GM19025 (cell line): ENCODE results near the gene FJX1.

Experiments used
- ATAC-seq: cut with Tn5 transposase; IDR thresholded peaks from one replicate; pipeline ENCODE4 v1.9.1; 2021; ENCODE audit warnings: mild to moderate bottlenecking, low read depth, moderate library complexity; ENCODE audit not compliant: unreplicated experiment

Gene FJX1

DNA sequence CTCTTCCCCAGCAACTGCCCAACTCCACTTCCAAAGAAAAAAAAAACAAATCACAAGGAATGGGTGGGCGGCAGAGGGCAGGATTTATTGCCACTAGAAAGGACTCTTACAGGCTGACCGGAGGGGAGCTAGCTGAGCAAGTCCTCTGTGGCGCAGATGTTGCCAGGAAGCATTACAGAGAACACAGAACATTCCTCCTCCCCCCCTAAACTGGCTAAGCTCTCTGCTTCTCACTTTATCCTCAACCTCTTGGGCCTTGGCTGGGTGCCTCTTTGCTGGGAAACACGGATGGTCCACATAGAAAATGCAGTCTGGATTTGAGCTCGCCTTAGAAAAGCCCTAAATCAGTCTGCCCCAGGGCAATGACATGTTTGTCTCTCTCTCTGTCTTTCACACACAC is 12.6 kb upstream of the FJX1 start:
- no peak for ATAC-seq

DNA sequence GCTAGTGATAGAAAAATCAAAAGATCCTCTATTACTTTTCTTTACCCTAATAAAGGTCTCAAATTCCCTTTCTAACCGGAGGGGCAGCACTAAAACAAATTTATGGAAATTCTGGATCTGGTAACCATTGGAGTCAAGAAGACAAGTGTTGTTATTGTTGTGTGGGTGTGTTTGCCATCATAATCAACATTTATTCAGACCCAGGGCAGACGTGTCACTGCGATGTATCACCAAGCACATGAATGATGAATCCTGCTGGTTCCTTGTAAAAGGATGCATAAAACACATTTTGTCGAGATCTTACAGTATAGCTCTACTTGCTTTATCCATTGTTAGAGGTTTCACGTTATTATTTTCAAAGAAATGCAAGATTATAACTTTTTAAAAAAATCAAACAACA is 12.1 kb upstream of the FJX1 start:
- ATAC-seq, result no peak

DNA sequence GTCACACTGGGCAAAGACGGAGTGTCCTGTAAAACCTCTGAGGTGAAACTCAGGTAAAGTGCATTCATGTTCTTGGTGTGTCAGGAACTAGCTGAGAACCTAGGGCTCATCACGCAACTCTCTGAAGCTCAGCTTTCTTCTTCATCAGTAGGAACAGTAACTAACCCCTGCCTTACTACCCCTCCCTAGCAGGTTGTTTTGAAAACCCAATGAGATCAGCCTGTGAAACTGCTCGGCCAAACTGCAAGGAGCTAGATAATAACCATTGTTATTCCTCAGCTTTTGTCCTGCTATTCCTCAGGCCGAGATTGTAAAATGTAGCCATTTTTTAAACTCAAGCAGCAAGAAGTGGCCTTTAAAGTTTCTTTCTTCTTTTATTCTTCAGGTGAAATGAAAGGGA is 9.8 kb upstream of the FJX1 start:
- no peak for ATAC-seq

DNA sequence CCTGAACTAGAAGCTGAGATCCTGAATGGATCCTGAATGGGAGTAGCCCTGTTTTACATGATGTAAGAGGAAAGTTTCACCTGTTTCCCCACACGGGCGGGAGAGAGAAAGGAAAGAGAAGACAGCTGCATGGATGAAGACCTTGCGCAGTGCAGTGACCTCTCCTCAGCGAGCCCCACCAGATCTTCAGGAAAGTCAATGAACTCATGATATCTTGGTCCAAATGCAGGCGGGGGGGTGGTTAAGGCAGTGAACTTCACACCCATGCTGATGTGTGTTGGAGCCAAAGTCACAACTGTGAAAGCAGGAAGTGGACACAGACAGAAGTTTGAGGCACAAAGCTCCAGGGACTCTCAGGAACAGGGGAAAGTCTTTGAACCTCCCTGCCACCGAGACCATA is 8.6 kb upstream of the FJX1 start:
- no peak for ATAC-seq

DNA sequence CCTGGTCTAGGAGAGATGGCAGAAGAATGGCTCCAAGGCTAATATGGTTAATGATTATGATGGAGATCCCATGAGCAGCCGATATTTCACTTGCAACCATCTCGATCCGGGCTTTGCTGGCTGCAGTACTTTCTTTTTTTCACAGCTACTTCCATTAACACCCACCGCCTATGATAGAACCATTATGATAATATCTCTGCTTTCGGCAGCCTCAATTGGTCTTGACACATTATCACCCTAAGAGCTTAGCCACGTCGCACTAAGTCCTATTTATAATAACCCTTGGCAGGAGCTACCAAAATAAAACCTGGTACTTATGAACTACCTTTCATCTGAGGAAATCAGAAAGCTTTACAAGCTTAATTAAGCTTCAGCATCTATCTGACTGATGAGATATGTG is 7.6 kb upstream of the FJX1 start:
- no peak for ATAC-seq

DNA sequence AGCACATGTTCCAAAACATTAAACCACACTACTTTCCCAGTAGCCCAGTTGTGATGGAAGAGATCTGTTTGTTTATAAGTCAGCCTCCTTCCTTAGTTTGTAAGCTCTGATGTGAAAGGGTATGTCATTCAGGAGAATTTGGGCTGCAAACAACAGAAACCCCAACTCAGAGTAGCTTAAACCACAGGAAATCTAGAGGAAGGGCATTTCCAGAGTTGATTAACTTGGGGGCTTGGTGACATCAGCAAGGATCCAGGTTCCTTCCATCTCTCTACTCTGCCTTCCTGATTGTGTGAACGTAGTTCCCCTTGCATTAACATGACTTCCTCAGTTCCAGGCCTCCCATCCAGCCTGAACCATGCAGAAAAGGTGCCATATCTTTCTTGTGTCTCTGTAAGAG is 6.5 kb upstream of the FJX1 start:
- no peak for ATAC-seq

DNA sequence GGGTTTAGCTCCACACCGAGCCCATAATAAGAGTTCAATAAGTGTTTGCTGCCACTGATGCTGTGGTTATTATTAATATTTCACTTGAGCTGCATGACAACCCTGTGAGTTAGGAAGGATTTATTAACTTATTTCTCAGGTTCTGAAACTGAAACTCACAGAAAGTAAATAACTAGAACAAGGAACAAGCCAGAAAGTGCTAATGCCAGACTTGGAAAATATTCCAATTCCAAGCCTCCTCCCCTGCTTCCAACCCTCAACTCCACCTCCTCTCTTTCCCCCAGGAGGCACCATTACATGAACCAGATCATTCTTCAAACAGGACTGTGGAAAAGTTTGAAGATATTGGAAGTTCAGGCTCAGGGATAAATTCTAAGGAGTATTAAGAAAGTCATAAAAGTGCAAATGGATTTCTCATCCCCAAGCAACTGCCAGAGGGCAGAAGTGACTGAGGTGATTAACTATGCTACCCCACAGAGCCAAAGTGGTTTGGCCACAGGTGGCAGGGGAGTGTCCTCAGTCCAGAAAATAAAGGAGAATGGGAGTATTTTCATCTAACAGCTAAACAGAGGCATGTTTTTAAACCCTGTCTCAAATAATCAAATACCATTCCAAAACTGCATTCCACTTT is 3.2 kb upstream of the FJX1 start:
- ATAC-seq, result no peak

DNA sequence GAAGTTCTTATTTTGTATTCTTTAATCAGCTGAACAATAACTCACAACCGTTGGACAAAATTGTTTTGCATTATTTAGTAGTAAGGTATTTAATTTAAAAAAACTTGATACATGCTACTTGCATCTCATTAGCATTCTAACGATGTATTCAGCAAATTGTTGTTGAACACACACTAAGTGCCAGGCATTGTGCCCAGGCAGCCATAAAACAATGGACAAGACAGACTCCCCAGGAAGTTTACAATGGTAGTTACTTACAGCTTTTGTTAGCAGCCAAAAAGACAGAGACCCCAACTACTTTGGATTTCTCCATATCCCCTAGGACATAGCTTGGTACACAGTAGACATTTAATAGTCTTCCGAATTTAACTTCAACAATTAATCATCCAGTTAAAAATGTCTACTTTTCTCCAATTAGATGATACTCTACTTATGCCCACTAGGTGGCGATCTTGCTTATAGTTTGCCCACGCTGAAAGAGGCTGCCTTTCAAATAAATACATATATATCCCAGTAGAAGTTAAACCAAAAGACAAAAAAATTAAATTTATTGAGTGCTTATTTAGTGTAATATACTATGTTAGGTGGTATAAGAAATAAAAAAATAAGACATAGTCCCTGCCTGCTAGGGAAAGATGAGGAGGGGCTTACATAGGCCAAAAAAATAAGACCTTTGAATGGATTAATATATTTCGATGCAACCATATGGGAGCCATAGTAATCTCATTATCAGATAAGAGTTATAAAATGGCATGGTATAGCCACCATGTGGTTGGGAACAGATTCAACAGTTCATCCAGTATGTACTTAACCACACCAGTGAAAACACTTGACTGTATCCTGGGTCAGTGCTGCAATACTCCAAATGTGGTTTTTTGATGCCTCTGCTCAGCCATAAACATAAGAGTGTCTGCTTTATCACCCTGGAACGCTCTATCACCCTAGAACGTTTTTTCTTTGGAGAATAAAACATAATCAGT is 2.0 kb upstream of the FJX1 start:
- ATAC-seq, result no peak

DNA sequence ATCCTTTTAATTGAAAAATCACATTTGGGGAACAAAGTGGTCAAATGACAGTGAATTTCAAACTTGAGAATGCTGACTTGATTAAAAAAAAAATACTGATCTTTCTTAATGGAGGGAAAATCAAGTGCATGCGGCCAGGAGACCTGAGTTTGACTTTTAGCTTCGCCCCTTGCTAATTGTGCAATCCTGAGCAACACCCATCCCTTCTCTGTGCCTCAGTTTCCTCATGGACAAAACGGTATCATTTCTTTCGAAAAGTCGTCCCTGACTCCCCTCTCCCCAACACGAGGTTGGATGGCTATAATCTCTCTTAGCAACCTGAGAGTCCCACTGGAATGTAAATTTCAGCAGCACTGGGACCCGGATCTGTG is 959 bp upstream of the FJX1 start:
- no peak for ATAC-seq

DNA sequence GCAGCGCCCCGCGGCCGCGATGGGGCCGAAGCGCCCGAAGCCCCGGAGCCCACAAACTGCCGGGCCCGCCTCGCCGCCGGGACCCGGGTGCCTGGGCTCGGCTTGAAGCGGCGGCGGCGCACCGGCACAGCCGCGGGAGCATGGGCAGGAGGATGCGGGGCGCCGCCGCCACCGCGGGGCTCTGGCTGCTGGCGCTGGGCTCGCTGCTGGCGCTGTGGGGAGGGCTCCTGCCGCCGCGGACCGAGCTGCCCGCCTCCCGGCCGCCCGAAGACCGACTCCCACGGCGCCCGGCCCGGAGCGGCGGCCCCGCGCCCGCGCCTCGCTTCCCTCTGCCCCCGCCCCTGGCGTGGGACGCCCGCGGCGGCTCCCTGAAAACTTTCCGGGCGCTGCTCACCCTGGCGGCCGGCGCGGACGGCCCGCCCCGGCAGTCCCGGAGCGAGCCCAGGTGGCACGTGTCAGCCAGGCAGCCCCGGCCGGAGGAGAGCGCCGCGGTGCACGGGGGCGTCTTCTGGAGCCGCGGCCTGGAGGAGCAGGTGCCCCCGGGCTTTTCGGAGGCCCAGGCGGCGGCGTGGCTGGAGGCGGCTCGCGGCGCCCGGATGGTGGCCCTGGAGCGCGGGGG is 346 bp downstream of the FJX1 start:
- ATAC-seq, result peak; percentile 40

DNA sequence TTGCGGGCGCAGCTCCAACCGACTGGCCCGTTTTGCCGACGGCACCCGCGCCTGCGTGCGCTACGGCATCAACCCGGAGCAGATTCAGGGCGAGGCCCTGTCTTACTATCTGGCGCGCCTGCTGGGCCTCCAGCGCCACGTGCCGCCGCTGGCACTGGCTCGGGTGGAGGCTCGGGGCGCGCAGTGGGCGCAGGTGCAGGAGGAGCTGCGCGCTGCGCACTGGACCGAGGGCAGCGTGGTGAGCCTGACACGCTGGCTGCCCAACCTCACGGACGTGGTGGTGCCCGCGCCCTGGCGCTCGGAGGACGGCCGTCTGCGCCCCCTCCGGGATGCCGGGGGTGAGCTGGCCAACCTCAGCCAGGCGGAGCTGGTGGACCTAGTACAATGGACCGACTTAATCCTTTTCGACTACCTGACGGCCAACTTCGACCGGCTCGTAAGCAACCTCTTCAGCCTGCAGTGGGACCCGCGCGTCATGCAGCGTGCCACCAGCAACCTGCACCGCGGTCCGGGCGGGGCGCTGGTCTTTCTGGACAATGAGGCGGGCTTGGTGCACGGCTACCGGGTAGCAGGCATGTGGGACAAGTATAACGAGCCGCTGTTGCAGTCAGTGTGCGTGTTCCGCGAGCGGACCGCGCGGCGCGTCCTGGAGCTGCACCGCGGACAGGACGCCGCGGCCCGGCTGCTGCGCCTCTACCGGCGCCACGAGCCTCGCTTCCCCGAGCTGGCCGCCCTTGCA is 1.0 kb downstream of the FJX1 start:
- ATAC-seq, result peak; percentile 27

DNA sequence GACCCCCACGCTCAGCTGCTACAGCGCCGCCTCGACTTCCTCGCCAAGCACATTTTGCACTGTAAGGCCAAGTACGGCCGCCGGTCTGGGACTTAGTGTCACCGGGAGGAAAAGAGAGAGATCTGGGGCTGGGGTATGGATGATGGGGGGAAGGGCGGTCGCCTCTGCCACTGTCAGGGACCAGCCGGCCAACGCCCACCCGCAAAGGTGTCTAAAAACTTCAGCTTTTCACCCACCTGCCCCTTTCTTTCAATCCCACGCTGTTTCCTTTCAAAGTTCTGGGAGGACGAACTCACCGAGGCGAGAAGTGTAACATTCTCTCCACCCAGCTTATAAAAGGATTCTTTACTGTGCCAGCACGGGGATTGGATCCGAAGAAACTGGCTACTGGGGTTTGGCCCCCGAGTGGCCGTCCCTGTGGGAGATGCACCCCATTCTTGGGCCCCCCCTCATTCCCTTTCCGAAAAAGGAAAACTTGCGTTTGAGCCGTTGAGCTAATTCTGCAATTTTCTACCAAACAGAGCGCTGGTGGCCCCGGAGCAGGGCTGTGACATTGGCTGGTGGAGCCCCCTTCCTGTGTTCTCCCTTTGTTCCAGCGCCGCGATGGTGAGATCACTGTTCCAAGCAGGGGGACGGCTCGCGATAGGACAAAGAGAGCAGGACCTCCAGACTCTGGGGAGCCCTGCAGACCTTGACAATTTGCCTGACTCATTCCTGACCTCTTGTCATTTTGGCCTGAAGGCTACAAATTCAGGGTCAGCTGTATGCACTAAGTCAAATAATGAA is 1.8 kb downstream of the FJX1 start:
- no peak for ATAC-seq

DNA sequence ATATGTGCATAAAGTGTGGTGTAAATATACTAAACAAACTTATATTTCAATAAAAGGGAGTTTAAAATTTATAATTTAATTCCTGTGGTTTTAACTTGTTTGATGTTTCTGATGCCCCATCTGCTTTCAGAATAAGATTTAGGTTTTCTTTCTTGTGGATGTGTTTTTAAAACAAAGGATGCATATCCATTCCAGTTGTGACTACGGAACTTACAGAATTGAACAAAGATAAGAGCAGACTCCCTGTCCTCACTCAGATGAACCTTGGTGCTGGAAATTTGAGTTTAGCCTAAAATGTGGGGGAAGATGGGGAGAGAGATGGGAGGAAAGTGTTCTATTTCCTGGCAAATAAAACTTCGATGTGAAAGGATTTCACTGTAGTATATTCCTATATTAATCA is 2.5 kb downstream of the FJX1 start:
- ATAC-seq, result no peak

DNA sequence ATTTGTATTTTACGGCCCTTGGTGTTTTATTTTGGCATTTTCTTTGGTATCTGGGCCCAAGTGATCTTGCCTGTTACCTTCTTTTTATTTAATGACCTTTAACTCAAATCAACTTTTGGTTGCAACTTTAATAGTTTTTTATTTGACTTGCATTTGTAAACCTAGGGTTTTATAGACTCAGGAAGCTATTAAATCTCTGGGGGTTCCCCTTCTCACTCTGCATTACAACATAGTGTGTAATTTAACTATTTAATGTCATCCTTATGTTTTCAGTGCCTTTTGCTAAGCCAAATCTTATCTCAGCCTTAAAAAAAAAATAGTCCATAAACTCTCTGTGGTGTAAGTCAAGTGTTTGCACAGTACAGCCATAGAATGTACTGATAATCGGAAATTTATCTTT is 3.4 kb downstream of the FJX1 start:
- no peak for ATAC-seq

DNA sequence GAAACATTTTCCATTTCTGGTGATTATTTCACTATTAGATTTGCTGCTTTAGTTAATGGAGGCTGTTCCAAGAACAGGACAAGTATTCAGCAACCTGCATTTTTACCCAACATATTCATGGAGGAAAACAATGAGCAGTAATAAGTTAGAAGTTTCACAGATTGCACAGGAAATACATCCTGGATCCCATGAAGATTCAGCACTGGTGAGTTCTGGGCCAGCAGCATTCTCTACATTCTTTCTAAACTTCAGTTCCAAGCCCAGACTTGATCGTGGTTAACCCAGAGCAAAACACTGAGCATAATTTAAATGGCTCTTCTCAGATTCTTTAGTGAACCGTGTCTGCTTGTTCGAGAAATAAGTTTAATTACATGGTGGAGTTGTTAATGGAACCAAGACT is 3.8 kb downstream of the FJX1 start:
- ATAC-seq, result no peak

DNA sequence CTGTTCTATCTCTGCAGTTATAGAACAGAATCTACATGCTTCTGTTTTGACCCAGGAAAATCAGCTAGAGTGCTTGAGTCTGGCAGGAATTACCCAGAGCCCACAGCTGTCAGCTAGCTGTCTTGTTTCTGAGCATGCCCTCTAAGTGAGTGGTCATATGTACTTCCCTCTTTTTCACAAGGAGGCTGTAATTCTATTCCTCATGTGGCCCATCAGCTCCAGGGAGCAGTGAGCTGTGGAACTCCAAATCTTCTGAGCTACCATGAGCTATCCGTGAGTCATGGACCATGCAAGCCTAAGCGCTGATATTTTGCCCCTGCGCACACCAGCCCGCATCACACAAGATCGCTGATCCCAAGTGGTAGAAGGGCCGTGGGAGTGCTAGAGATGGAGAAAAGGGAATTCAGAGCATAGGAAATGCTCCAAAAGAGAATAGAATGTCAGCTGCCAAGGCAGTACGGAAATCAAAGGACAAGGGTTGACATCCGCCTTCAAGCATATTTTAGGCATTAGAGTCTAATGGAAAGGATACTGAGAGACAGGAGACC is 5.4 kb downstream of the FJX1 start:
- ATAC-seq, result no peak

DNA sequence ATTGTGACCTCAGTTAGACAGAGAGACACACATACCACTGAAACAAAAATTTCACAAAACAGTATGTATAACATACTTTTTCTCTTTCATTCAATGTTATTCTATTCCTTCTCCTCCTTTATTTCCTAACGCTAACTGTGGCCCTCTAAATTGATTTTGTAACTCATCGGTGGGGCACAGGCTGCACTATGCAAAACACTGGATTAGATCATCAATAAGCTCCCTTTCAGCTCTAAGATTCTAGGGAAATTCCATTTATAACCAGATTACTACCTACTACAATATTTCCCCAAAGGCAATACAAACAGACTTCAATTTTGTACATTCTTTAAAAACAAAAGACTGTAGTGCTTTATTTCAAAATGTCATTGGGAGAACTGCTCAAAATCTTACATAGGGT is 6.1 kb downstream of the FJX1 start:
- no peak for ATAC-seq

DNA sequence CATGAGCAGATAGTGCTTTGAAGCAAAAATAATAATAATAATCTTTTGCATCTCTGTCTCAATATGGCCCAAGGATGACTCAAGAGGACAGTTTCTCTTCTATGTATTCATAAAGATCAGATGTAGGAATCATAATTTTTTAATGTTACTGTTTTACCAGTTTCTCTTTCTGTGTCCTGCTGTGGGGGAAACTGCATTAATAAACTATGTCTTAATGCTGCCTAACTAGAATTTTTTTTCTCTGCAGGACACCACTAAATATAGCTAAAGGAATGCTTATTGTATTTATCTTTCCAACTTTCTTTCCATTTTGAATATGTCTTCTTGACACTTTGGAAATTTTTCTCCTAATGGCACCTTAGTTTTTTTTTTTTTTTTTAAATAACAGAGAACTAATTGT is 6.5 kb downstream of the FJX1 start:
- ATAC-seq, result no peak

DNA sequence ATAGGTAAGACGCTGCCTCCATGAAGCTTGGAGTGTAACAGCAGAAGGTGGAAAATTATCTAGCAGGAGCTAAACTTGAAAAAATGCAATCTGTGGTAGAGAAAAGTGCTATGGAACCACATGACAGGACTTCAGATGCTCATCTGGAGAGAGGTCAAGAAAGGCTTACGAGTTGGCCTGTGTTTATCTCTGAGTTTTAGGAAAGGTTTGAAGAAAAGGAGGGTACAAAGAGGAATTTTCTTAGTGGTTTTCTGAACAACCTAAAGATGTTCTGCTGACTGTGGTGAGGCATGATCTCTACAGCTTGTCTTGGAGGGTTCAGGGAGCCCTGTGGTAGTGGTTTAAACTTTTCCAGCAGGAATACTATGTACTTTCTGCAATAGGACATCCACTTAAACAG is 8.2 kb downstream of the FJX1 start:
- ATAC-seq, result no peak

DNA sequence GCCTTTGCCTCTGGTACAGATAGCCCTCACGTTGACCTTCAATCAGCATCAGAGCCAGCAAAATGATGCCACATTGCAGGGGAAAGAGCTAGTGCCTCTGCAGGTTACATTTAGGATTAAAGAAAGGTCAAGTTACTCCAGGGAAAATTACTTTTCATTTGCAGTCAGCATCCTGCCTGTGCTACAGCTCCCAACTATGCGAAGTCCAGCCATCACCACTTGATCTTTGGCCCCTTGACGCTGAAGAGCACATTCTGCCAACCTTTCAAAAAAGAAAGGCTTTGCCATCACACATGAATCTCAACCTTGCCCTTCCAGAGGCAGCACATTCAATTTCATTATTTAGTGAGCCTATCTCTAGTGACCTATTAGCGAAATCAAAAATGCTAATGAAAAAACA is 11.3 kb downstream of the FJX1 start:
- no peak for ATAC-seq
